T-helper 1 cell treated with Interleukin-12 subunit alpha and Interleukin-12 subunit beta and Interleukin-4 antibody, amounts not matched to agents 30 μg/mL and 1 μg/mL, for 36 hours (primary cell): Measurements from ENCODE around the gene ATP2C2.

Experiments used
- H3K27ac Mint-ChIP-seq: one replicate; pipeline ENCODE4 v1.8.0; 2021; ENCODE audit warnings: mild to moderate bottlenecking, mixed read lengths
- H3K27me3 Mint-ChIP-seq: one replicate; pipeline ENCODE4 v1.8.0; 2021; ENCODE audit warnings: low read depth, mixed read lengths
- H3K36me3 Mint-ChIP-seq: one replicate; pipeline ENCODE4 v1.8.0; 2021; ENCODE audit warnings: low read depth, mixed read lengths
- H3K4me1 Mint-ChIP-seq: one replicate; pipeline ENCODE4 v1.8.0; 2021; ENCODE audit warnings: low read depth, mixed read lengths
- H3K4me3 Mint-ChIP-seq: one replicate; pipeline ENCODE4 v1.8.0; 2021; ENCODE audit warnings: mild to moderate bottlenecking, moderate library complexity, mixed read lengths
- H3K9me3 Mint-ChIP-seq: one replicate; pipeline ENCODE4 v1.8.0; 2021; ENCODE audit warnings: mixed read lengths

The ATP2C2 gene

DNA sequence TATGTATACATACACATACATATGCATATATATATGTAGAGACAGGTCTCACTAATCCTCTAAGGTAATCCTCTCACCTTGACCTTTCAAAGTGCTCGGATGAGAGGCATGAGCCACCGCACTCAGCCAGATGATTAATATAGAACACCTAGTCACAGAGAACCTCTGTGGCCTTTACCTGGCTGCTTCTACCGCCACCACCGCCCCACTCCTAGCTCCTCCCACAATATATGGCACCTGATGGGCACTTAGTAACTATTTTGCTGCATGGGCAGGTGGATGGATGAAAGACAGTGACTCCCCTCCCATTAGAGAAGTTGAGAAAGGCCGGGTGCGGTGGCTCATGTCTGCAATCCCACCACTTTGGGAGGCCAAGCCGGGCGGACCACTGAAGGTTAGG, 16.7 kb upstream of the ATP2C2 start:
- Mint-ChIP-seq H3K4me3 (no peak overlapping the region), H3K36me3 (no peaks in the 10 kb centered on the region), H3K27me3 (no peaks in the 10 kb centered on the region), H3K27ac (no peak overlapping the region), H3K9me3 (no peaks in the 10 kb centered on the region), H3K4me1 (no peaks in the 10 kb centered on the region)

DNA sequence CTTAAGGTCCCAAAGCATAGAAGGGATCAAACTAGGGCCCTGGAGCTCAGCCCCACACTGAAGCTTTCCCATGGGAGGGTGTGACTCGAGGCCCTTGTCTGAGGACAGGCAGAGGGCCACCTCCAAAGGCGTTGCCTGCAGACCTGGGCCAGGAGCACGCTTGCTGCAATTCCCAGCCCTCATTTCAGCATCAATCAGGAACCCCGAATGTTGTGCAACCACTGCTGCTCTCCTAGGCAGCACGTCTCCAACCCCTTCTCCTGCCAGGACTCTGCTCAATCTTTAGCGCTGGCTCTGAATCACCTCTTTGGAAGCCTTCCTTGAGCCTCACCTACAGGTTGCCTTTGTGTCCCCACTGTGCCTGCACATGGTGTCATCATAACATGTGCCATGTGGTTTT, 14.0 kb upstream of the ATP2C2 start:
- peaks cover 9% of the 10 kb centered on the region for H3K4me1 Mint-ChIP-seq
- H3K27me3 Mint-ChIP-seq: no peaks in the 10 kb centered on the region
- no peak overlapping the region for H3K27ac Mint-ChIP-seq
- no peak overlapping the region for H3K4me3 Mint-ChIP-seq
- no peaks in the 10 kb centered on the region for H3K9me3 Mint-ChIP-seq
- H3K36me3 Mint-ChIP-seq: no peaks in the 10 kb centered on the region

DNA sequence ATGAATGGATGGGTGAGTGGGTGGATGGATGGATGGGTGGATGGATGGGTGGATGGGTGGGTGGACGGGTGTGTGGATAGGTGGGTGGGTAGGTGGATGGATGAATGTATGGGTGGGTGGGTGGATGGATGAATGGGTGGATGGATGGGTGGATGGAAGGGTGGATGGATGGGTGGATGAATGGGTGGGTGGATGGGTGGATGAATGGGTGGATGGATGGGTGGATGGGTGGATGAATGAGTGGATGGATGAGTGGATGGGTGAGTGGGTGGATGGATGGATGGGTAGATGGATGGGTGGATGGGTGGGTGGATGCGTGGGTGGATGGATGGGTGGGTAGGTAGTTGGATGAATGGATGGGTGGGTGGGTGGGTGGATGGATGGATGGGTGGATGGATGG, 13.2 kb upstream of the ATP2C2 start:
- no peaks in the 10 kb centered on the region for H3K9me3 Mint-ChIP-seq
- peaks cover 18% of the 10 kb centered on the region for H3K4me1 Mint-ChIP-seq
- H3K4me3 Mint-ChIP-seq: no peak overlapping the region
- no peaks in the 10 kb centered on the region for H3K27me3 Mint-ChIP-seq
- no peaks in the 10 kb centered on the region for H3K36me3 Mint-ChIP-seq
- no peak overlapping the region for H3K27ac Mint-ChIP-seq

- Mint-ChIP-seq H3K27me3 (no peaks in the 10 kb centered on the region), H3K36me3 (peaks cover 4% of the 10 kb centered on the region), H3K9me3 (no peaks in the 10 kb centered on the region), H3K27ac (no peak overlapping the region), H3K4me3 (no peak overlapping the region), H3K4me1 (peaks cover 26% of the 10 kb centered on the region)
Observed at GRCh38 chr16:84356176-84356575, 12.2 kb upstream of the ATP2C2 start.

GRCh38 chr16:84356591-84357116, 11.7 kb upstream of the ATP2C2 start:
- H3K27me3 Mint-ChIP-seq: no peaks in the 10 kb centered on the region
- no peak overlapping the region for H3K27ac Mint-ChIP-seq
- H3K4me1 Mint-ChIP-seq: peaks cover 26% of the 10 kb centered on the region

DNA sequence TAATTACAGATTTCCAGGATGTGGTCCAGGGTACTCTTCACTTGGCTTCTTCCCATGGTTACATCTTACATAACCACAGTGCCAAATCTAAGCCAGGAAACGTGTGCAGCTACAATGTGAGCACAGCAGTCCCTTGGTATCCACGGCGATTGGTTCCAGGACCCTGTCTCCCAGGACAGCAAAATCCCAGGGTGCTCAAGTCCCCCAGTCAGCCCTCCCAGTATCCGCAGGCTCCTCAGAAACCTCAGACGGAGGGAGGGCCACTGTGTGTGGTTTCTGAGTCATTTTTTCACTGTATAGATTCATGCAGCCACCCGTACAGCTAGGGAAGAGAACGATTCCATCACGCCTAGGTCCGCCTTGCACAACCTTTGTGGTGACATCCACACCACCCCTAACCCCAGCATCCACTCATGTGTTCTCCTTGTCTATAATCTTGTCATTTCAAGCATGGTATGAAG, 11.1 kb upstream of the ATP2C2 start:
- Mint-ChIP-seq H3K27me3 (no peaks in the 10 kb centered on the region), H3K4me1 (peaks cover 26% of the 10 kb centered on the region), H3K27ac (no peak overlapping the region), H3K4me3 (no peak overlapping the region), H3K36me3 (peaks cover 4% of the 10 kb centered on the region), H3K9me3 (no peaks in the 10 kb centered on the region)

More at GRCh38 chr16:84356591-84357116, 11.7 kb upstream of the ATP2C2 start:
- Mint-ChIP-seq H3K36me3 (peaks cover 4% of the 10 kb centered on the region), H3K9me3 (no peaks in the 10 kb centered on the region), H3K4me3 (no peak overlapping the region)

DNA sequence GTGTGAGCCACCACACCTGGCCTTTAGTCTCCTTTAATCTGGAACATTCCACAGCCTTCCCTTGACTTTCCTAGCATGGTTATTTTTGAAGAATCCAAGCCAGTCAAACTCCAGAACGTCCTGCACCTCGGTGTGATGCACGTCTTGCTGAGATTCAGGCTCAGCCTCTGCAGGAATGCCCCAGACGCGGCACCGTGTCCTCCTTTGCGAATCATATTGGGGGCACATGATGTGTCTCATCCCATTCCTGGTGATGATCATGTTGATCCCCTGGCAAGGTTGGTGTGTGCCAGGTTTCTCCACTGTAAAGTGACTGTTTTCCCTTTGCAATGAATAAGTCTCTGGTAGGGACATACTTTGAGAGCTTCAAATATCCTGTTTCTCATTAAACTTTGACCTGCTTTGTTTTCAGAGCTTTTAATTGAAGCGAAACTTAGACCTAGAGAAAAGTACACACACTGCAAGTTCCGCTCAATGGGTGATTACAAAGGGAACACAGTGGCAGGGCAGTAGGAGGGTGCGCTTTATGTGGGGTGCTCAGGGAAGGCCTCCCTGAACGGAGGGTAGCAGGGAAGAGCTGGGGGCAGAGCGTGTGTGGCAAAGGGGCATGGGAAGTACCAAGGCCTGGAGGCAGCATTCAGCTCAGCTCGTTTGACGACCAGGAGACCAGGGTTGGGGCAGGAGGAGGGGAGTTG, 9.6 kb upstream of the ATP2C2 start:
- Mint-ChIP-seq H3K27me3 (no peaks in the 10 kb centered on the region), H3K4me3 (no peak overlapping the region), H3K36me3 (peaks cover 4% of the 10 kb centered on the region), H3K9me3 (no peaks in the 10 kb centered on the region), H3K27ac (no peak overlapping the region), H3K4me1 (peaks cover 26% of the 10 kb centered on the region)

GRCh38 chr16:84359326-84359725, 9.0 kb upstream of the ATP2C2 start:
- Mint-ChIP-seq H3K27ac (no peak overlapping the region), H3K27me3 (peaks cover 5% of the 10 kb centered on the region), H3K4me3 (no peak overlapping the region), H3K4me1 (peaks cover 26% of the 10 kb centered on the region), H3K36me3 (peaks cover 4% of the 10 kb centered on the region), H3K9me3 (no peaks in the 10 kb centered on the region)

- Mint-ChIP-seq H3K27me3 (peaks cover 6% of the 10 kb centered on the region), H3K9me3 (no peaks in the 10 kb centered on the region), H3K27ac (peak overlapping the region; percentile 77), H3K4me1 (peaks cover 26% of the 10 kb centered on the region), H3K4me3 (peak overlapping the region; percentile 36), H3K36me3 (peaks cover 4% of the 10 kb centered on the region)
Observed at GRCh38 chr16:84360170-84360569, 8.2 kb upstream of the ATP2C2 start.

GRCh38 chr16:84360748-84361147, 7.6 kb upstream of the ATP2C2 start:
- Mint-ChIP-seq H3K4me1 (peaks cover 26% of the 10 kb centered on the region), H3K27me3 (peaks cover 6% of the 10 kb centered on the region), H3K36me3 (peaks cover 4% of the 10 kb centered on the region), H3K9me3 (no peaks in the 10 kb centered on the region), H3K4me3 (no peak overlapping the region), H3K27ac (peak overlapping the region; percentile 77)

GRCh38 chr16:84361546-84361945, 6.8 kb upstream of the ATP2C2 start:
- H3K27me3 Mint-ChIP-seq: peaks cover 13% of the 10 kb centered on the region
- peaks cover 4% of the 10 kb centered on the region for H3K36me3 Mint-ChIP-seq
- H3K9me3 Mint-ChIP-seq: no peaks in the 10 kb centered on the region
- no peak overlapping the region for H3K4me3 Mint-ChIP-seq
- H3K27ac Mint-ChIP-seq: no peak overlapping the region
- peaks cover 26% of the 10 kb centered on the region for H3K4me1 Mint-ChIP-seq

DNA sequence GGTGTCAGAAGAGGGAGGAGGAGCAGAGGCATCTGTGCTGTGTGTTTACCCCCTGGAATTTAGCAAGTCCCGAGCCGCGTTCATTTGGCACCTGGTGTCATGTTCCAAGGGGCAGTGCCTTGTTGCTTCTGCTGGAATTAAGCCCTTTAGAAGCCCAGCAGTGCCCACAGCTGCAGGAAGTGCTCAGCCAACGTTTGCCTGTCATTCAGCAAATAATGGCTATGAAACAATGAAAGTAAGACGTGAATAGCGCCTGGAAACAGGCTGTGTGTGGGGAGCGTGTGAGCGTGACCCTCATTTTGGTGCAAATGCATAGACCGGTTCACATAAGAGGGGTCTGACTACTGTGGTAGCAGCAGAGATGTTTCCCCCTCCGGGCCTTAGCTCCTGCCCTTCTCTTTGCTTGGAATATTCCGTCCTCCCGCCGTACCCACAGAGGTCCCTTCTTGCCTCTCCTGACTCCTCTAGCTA, 5.8 kb upstream of the ATP2C2 start:
- Mint-ChIP-seq H3K27ac (no peak overlapping the region), H3K4me3 (no peak overlapping the region), H3K36me3 (peaks cover 4% of the 10 kb centered on the region), H3K4me1 (peaks cover 27% of the 10 kb centered on the region), H3K9me3 (no peaks in the 10 kb centered on the region), H3K27me3 (peaks cover 23% of the 10 kb centered on the region)

DNA sequence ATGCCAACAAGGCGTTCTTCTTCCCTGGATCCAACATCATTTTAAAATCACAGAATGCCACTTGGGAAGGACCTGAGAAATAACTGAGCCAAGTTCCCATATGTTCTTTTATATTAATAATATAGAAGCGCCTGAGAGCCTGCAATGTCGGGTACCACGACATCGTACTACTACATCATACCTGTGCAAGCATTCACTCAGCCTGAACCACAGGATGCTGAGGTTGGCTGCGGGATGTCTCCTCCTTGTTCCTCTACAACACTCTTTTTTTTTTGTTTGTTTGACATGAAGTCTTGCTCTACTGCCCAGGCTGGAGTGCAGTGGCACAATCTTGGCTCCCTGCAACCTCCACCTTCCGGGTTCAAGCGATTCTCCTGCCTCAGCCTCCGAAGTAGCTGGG, 2.1 kb upstream of the ATP2C2 start:
- no peak overlapping the region for H3K27ac Mint-ChIP-seq
- peaks cover 9% of the 10 kb centered on the region for H3K4me1 Mint-ChIP-seq
- no peaks in the 10 kb centered on the region for H3K36me3 Mint-ChIP-seq
- H3K9me3 Mint-ChIP-seq: no peaks in the 10 kb centered on the region
- H3K4me3 Mint-ChIP-seq: no peak overlapping the region
- H3K27me3 Mint-ChIP-seq: peaks cover 52% of the 10 kb centered on the region

GRCh38 chr16:84367297-84367680, 1.0 kb upstream of the ATP2C2 start:
- H3K9me3 Mint-ChIP-seq: no peaks in the 10 kb centered on the region
- peaks cover 9% of the 10 kb centered on the region for H3K4me1 Mint-ChIP-seq
- no peak overlapping the region for H3K27ac Mint-ChIP-seq
- H3K36me3 Mint-ChIP-seq: no peaks in the 10 kb centered on the region
- no peak overlapping the region for H3K4me3 Mint-ChIP-seq
- H3K27me3 Mint-ChIP-seq: peaks cover 57% of the 10 kb centered on the region

GRCh38 chr16:84367750-84368307, 509 bp upstream of the ATP2C2 start:
- no peak overlapping the region for H3K4me3 Mint-ChIP-seq
- no peak overlapping the region for H3K27ac Mint-ChIP-seq
- no peaks in the 10 kb centered on the region for H3K9me3 Mint-ChIP-seq
- H3K4me1 Mint-ChIP-seq: peaks cover 9% of the 10 kb centered on the region
- no peaks in the 10 kb centered on the region for H3K36me3 Mint-ChIP-seq
- H3K27me3 Mint-ChIP-seq: peaks cover 57% of the 10 kb centered on the region
